Caki2 (cell line): ENCODE measurements around the gene EZH1. TPM values are rescaled to one million over a fixed set of nuclear protein-coding genes. Genes with fewer than 3 reads are reported as not detected.

Experiments
- DNase-seq: peaks from one replicate; pipeline ENCODE4 v3.0.0-alpha.2; 2015; ENCODE audit warnings: low read depth
- in situ Hi-C: cut with HindIII; loops from 2 replicates; pipeline ENCODE4 v1.10.0; 2016; ENCODE audit warnings: low sequenced_read_pairs, low pct_unique_long_range_greater_than_20kb, mixed read lengths
- total RNA-seq: library from RNA; depleted of rRNA; stranded (reverse); fragments of >200 nt; shearing (Covaris generic); gene quantifications from 2 replicates; pipeline ENCODE4 v1.2.3, GENCODE V29; 2014; ENCODE audit warnings: low replicate concordance; rRNA removed

EZH1 gene
- 8.2 and 21.3 TPM in 2 replicates for total RNA-seq

- peak; percentile 91 for DNase-seq
- in situ Hi-C loops: loop anchor here (25.0 kb wide), 1 partner anchor 133 kb away; the partner anchor contains the start of genes RETREG3 and TUBG1
Measured at GRCh38 chr17:42744806-42745617, at the start of gene EZH1. Gene EZH1 (minus strand): TSS chr17:42745040. CDS start chr17:42728941, 16,099 bp downstream.

- DNase-seq: no peak
- in situ Hi-C loops: no loop called here
Measured at GRCh38 chr17:42792545-42792944, 47.7 kb upstream of the EZH1 start.

- DNase-seq: no peak
- in situ Hi-C loops: no loop called here
Measured at GRCh38 chr17:42791948-42792347, 47.1 kb upstream of the EZH1 start.

- DNase-seq: no peak
- in situ Hi-C loops: no loop called here
Measured at GRCh38 chr17:42787266-42787665, 42.4 kb upstream of the EZH1 start.

DNA sequence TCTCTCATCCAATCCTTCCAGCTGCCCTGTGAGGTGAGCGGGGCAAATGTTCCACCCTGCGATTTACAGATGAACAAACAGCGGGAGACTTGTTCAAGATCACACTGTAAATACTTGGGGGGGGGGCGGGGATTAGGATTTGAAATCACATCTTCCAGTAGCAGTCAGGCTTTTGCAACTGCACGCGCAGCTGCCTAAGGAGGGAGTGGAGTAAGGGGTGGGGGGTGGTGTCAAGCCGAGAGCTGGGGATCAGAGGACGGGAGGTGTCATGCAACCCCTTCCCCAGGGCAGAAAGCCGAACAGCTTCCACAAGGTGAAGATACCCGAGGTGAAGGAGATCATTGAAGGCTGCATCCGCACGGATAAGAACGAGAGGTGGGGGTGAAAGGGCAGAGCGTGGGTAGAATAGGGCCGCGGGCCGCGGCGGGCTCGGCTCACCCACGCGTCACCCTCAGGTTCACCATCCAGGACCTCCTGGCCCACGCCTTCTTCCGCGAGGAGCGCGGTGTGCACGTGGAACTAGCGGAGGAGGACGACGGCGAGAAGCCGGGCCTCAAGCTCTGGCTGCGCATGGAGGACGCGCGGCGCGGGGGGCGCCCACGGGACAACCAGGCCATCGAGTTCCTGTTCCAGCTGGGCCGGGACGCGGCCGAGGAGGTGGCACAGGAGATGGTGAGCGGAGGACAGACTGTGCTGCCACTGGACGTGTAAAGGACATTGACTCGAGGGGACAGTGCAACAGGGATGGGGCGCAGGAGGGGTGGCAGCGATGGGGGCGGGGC is 40.2 kb upstream of the EZH1 start:
- DNase-seq: no peak
- in situ Hi-C loops: no loop called here

GRCh38 chr17:42784409-42784808 is 39.6 kb upstream of the EZH1 start:
- no peak for DNase-seq
- in situ Hi-C loops: no loop called here

- no peak for DNase-seq
- in situ Hi-C loops: no loop called here
Measured at GRCh38 chr17:42783791-42784138, 38.9 kb upstream of the EZH1 start.

DNA sequence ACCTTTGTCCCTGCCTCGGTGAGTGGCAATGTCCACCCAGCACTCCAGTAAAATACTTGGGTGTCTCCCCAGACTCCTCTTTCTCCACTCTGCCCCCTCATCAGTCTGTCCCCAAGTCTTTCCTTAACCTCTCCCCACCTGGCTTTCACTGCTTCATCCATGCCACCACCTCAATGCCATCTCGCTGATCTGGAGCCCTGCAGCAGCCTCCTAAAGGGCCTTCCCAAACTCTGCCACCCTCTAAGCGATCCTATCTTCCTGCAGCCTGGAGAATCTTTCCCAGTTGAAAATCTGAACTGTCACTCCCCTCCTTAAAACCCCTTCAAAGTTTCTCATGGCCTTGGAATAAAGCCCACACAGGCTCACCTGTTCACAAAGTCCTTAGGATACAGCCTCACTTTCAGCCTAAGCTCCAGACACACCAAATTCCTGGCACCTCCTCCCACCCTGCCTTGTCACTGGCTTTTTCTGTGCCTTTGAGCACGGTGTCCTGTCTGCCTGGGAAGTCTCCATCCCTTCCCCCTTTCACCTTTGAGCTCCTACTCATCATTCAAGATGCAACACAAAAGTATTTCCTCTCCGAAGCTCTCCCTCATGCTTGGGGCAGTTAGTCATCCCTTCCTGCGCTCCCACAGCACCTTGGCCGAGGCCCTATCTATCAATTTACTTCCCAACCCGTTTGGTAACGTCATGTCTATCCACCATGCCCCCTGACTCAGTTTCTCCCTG is 38.4 kb upstream of the EZH1 start:
- peak; percentile 52 for DNase-seq
- in situ Hi-C loops: no loop called here

- DNase-seq: no peak
- in situ Hi-C loops: no loop called here
Measured at GRCh38 chr17:42782166-42783061, 37.6 kb upstream of the EZH1 start.

GRCh38 chr17:42781639-42782165 is 36.9 kb upstream of the EZH1 start:
- in situ Hi-C loops: no loop called here
- no peak for DNase-seq

DNA sequence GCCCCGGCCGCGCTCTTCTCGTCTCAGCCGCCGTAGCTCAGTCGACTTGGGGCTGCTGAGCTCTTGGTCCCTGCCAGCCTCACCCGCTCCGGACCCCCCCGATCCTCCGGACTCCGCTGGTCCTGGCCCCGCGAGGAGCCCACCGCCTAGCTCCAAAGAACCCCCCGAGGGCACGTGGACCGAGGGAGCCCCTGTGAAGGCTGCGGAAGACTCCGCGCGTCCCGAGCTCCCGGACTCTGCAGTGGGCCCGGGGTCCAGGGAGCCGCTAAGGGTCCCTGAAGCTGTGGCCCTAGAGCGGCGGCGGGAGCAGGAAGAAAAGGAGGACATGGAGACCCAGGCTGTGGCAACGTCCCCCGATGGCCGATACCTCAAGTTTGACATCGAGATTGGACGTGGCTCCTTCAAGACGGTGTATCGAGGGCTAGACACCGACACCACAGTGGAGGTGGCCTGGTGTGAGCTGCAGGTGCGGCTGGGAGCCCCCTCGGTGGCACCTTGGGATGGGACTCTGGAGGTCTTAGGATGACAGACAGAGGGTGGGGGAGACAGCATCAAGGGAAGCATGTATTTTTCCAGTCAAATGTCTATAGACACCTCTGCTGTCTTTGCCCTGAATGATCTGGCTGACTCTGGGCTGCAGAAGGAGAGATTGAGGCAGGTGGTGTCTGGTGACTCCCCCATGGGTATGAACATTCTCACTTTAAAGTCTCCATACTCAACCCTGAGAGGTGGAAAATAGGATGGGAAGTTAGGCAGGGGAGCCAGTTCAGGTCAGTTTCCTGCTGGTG is 36.2 kb upstream of the EZH1 start:
- in situ Hi-C loops: no loop called here
- no peak for DNase-seq

DNA sequence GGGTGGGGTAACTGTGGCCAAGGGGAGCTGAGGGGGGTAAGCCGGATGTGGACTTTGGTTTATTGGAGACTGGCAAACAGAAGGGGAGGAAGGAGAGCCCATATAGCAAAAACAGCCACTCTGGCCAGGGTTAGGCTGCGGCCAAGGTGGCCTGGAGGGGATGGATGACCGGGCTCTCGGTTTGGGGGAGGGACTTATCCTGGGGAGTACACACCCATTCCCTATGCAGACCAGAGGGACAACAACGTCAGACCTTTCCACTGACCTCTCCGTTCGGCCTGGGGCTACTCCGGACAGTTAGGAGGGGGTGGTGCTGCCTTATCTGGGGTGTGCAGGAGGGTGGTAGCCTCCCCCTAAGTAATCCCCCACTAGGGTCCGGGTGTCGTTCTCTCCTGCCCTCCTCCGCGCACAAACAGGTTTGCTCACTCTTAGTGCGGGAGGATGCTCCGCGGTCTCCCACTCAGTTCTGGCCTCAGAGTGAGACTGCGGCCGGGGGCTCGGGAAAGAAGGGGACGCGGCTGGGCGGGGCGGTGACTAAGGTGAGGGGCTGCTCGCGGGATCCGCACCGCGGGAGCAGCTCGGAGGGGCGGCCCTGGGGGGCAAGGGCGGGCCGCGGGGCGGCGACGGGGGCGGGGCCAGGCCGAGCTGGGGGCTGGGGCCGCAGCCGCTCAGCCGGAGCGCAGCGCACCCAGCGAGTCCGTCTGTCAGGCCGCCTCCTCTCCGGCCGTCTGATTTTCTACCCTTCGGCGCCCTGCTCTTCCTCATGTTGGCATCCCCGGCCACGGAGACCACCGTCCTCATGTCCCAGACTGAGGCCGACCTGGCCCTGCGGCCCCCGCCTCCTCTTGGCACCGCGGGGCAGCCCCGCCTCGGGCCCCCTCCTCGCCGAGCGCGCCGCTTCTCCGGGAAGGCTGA is 35.4 kb upstream of the EZH1 start, which contains the start of gene WNK4:
Gene WNK4, plus strand, starts transcription at position 675 of the 915 bp plus-strand sequence. Its CDS starts 89 bp downstream, at position 764.
- in situ Hi-C loops: no loop called here
- no peak for DNase-seq

DNA sequence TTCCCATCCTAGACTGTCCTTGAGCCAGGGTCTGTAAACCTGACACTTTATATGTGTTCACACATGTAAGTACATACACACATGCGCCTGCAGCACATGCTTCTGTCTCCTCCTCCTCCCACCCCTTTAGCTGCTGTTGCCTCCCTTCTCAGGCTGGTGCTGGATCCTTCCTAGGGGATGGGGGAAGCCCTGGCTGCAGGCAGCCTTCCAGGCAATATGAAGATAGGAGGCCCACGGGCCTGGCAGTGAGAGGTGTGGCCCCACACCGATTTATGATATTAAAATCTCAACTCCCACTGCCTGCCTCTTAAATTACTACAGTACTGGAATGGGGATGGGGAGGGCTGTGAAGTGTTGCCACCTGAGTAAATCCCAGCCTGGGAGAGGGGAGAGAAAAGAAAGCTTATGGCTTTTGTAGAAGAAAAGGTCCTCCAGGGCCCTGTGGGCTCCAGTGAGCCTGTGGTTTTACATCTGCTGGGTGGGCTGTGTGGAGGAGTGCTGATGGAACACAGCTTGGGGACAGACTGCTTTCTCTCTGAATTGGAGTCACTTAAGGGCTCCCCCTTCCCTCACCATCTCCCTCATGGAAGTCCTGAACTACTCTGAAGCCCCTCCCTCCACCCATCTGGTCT is 34.6 kb upstream of the EZH1 start:
- in situ Hi-C loops: no loop called here
- DNase-seq: no peak

DNA sequence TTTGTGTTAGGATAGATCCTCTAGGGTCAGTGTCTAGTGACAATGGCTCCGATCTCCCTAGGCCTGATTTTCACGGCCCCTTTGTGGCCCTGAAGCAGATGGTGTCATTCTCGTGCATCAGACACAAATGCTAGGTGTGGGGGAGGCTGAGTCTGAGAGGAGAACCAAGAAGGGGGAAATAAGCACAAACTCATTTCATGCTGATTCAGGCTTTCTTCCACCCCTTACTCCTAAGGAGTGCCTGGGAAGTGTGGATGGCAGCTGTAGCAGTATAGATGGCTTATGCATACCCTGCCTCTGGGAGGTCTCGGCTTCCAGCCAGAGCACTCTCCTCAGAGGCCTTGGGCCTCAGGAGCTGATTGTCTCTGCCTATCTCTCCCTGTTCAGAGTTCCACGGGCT is 33.7 kb upstream of the EZH1 start:
- in situ Hi-C loops: no loop called here
- no peak for DNase-seq

DNA sequence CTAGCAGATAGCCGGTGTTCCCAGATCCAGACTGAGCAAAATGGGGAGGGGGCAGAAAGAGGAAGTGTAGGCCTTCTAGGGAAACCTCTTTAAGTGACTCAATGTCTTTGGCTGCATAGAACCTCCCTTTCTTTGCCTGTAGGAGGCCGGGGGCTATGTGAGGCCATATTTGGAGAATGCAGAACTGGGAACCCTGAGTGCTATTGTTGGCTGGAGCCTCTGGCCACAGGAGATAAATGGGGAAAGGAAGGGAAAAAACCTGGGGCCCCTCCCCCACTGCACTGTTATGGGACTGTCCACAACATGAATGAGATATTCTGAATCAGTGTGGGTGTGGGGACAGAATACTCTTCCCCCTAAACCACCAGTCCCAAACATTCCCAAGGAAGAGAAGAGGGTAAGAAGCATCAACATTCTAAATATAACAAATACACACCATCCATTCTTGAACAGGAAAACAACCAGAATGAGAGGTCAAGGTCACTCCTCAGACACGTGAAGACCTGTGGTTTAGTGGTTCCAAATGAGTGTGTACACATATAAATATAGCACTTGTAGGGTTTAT is 30.8 kb upstream of the EZH1 start:
- in situ Hi-C loops: no loop called here
- peak; percentile 12 for DNase-seq
